ENCODE results near the gene CTTN. TPM values are rescaled to one million over a fixed set of nuclear protein-coding genes. Genes with fewer than 3 reads are reported as not detected.

CTTN gene
- total RNA-seq, 8 experiments from 2014 or later: 49.9 to 376 (median 120) TPM

GRCh38 chr11:70364745-70365543, 33.4 kb upstream of the CTTN start:
- 64 to 100% (median 91%) methylated on average over 2 to 16 of the region's 25 CpGs for WGBS, 10 experiments
- no peaks in the 10 kb centered on the region for H3K4me1 ChIP-seq (replicated peaks in 1 of 2)
- no peak overlapping the region for H3K4me3 ChIP-seq
- H3K27ac ChIP-seq: no peak overlapping the region
- peak in 1 of 8 experiments; percentile 35 for ATAC-seq (replicated peaks in 6 of 8)
- in situ Hi-C loops (cut with MboI; ENCODE audit: low pct_unique_long_range_greater_than_20kb in 2 of 9, low sequenced_read_pairs in 9 of 9, unreplicated experiment in 9 of 9): no loop called here

GRCh38 chr11:70365544-70365927, 32.8 kb upstream of the CTTN start:
- peak in 3 of 8 experiments; percentile 91 to 96 (median 94) for ATAC-seq (replicated peaks in 6 of 8)
- H3K4me1 ChIP-seq (replicated peaks in 1 of 2): no peaks in the 10 kb centered on the region
- H3K27ac ChIP-seq: no peak overlapping the region
- no peak overlapping the region for H3K4me3 ChIP-seq
- WGBS, 10 experiments: 0 to 100% (median 84%) methylated on average over 1 to 3 of the region's 3 CpGs; no CpG with 5 or more reads in 2 of the 10 experiments
- in situ Hi-C loops (cut with MboI; ENCODE audit: low pct_unique_long_range_greater_than_20kb in 2 of 9, low sequenced_read_pairs in 9 of 9, unreplicated experiment in 9 of 9): no loop called here

GRCh38 chr11:70367071-70367470, 31.3 kb upstream of the CTTN start:
- WGBS, 10 experiments: 90 to 100% (median 96%) methylated on average over 1 to 8 of the region's 8 CpGs; no CpG with 5 or more reads in 1 of the 10 experiments
- Histone ChIP-seq H3K27ac (no peak overlapping the region), H3K4me3 (no peak overlapping the region), H3K4me1 (replicated peaks in 1 of 2) (no peaks in the 10 kb centered on the region)
- no peak for ATAC-seq (replicated peaks in 6 of 8)
- in situ Hi-C loops (cut with MboI; ENCODE audit: low pct_unique_long_range_greater_than_20kb in 2 of 9, low sequenced_read_pairs in 9 of 9, unreplicated experiment in 9 of 9): no loop called here

DNA sequence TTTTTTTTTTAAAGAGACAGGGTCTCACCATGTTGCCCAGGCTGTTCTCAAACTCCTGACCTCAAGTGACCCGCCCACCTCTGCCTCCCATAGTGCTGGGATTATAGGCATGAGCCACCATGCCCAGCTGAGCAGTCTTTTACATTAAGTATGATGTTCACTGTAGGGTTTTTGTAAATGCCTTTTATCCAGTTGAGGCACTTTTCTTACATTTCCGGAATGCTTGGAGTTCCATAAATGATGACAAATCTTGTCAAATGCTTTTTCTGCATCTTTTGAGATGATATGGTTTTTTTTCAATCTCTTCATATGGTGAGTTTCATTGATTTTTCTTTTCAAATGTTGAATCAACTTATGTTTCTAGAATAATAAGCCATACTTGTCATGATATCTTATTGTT, 29.4 kb upstream of the CTTN start:
- no peaks in the 10 kb centered on the region for H3K4me1 ChIP-seq (replicated peaks in 1 of 2)
- ATAC-seq (replicated peaks in 6 of 8): no peak
- WGBS, 10 experiments: 86 to 100% (median 100%) methylated on average over 1 to 2 of the region's 2 CpGs; no CpG with 5 or more reads in 1 of the 10 experiments
- in situ Hi-C loops (cut with MboI; ENCODE audit: low pct_unique_long_range_greater_than_20kb in 2 of 9, low sequenced_read_pairs in 9 of 9, unreplicated experiment in 9 of 9): no loop called here
- no peak overlapping the region for H3K4me3 ChIP-seq
- H3K27ac ChIP-seq: no peak overlapping the region

DNA sequence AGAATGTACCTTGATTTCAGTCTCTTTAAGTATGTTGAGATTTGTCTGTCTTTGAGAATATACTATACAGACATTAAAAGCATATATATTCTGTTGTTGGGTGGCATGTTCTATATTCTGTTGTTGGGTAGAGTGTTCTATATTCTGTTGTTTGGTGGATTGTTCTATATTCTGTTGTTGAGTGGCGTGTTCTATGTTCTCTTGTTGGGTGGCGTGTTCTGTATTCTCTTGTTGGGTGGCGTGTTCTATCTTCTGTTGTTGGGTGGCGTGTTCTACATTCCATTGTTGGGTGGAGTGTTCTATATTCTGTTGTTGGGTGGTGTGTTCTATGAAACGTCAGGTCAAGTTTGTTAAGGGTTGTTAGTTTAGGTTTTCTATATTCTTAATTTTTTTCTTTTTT, 27.1 kb upstream of the CTTN start:
- WGBS, 10 experiments: 57 to 87% (median 70%) methylated on average over 4 to 5 of the region's 5 CpGs; no CpG with 5 or more reads in 2 of the 10 experiments
- in situ Hi-C loops (cut with MboI; ENCODE audit: low pct_unique_long_range_greater_than_20kb in 2 of 9, low sequenced_read_pairs in 9 of 9, unreplicated experiment in 9 of 9): no loop called here
- Histone ChIP-seq H3K4me1 (replicated peaks in 1 of 2) (no peaks in the 10 kb centered on the region), H3K27ac (no peak overlapping the region), H3K4me3 (no peak overlapping the region)
- peak in 3 of 8 experiments; percentile 47 to 97 (median 77) for ATAC-seq (replicated peaks in 6 of 8)

DNA sequence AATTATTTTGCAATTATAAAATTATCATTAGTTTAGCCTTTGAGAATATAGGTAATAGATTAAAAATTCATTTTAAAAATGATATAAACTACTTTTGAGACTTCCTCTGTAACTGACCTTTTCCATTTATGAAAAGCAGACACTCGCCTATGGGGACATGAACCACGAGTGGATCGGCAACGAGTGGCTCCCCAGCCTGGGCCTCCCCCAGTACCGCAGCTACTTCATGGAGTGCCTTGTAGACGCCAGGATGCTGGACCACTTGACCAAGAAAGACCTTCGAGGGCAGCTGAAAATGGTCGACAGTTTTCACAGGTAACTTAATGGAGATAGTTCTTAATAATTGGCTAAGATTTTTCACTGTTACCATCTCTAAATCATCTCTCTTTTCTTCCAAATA, 26.3 kb upstream of the CTTN start:
- 86 to 100% (median 93%) methylated on average over 1 to 8 of the region's 8 CpGs for WGBS, 10 experiments
- in situ Hi-C loops (cut with MboI; ENCODE audit: low pct_unique_long_range_greater_than_20kb in 2 of 9, low sequenced_read_pairs in 9 of 9, unreplicated experiment in 9 of 9): no loop called here

DNA sequence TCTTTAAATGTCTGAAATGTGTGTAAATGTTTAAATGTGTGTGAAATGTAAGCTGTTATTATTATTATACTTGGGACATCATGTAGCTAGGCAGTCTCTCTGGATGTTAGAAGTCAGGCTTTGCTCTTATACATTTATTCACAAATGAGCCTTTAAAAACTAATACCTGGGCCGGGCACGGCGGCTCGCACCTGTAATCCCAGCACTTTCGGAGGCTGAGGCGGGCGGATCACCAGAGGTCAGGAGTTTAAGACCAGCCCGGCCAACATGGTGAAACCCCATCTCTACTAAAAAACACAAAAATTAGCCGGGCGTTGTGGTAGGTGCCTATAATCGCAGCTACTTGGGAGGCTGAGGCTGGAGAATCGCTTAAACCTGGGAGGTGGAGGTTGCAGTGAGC, 21.7 kb upstream of the CTTN start:
- Histone ChIP-seq H3K4me3 (no peak overlapping the region), H3K4me1 (replicated peaks in 1 of 2) (no peaks in the 10 kb centered on the region), H3K27ac (no peak overlapping the region)
- ATAC-seq (replicated peaks in 6 of 8): no peak
- WGBS, 10 experiments: 91 to 100% (median 98%) methylated on average over 1 to 12 of the region's 12 CpGs; no CpG with 5 or more reads in 4 of the 10 experiments
- in situ Hi-C loops (cut with MboI; ENCODE audit: low pct_unique_long_range_greater_than_20kb in 2 of 9, low sequenced_read_pairs in 9 of 9, unreplicated experiment in 9 of 9): no loop called here

More for the DNA sequence above, 26.3 kb upstream of the CTTN start:
- Histone ChIP-seq H3K4me3 (no peak overlapping the region), H3K27ac (no peak overlapping the region), H3K4me1 (replicated peaks in 1 of 2) (no peaks in the 10 kb centered on the region)
- ATAC-seq (replicated peaks in 6 of 8): no peak

DNA sequence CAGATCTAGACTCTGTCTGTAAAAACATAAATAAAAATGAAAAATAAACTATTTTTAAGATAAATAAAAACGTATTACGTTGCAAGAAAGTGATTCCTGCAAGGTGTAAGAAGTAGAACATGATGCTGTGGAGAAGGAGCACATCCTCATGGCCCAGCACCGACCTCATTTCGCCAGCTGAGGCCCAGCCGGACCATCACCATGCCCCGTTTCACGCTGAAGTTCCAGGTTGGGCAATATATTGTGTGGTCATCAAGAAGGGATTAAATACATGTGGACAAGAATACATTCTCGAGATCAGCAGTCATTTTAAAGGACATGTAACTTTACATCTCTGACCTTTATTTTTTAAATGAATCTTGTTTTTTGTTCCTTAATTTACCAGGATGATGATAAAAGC, 20.7 kb upstream of the CTTN start:
- Histone ChIP-seq H3K4me1 (replicated peaks in 1 of 2) (peaks cover 5 to 6% of the 10 kb centered on the region in 2 donors), H3K4me3 (no peak overlapping the region), H3K27ac (no peak overlapping the region)
- 81 to 100% (median 95%) methylated on average over 2 to 8 of the region's 8 CpGs for WGBS, 10 experiments
- ATAC-seq (replicated peaks in 6 of 8): no peak
- in situ Hi-C loops (cut with MboI; ENCODE audit: low pct_unique_long_range_greater_than_20kb in 2 of 9, low sequenced_read_pairs in 9 of 9, unreplicated experiment in 9 of 9): no loop called here

GRCh38 chr11:70378506-70379134, 19.7 kb upstream of the CTTN start:
- no peak for ATAC-seq (replicated peaks in 6 of 8)
- Histone ChIP-seq H3K4me1 (replicated peaks in 1 of 2) (peaks cover 5 to 10% of the 10 kb centered on the region in 2 donors), H3K4me3 (no peak overlapping the region), H3K27ac (no peak overlapping the region)
- in situ Hi-C loops (cut with MboI; ENCODE audit: low pct_unique_long_range_greater_than_20kb in 2 of 9, low sequenced_read_pairs in 9 of 9, unreplicated experiment in 9 of 9): no loop called here
- WGBS, 10 experiments: 70 to 100% (median 93%) methylated on average over 1 to 7 of the region's 9 CpGs; no CpG with 5 or more reads in 3 of the 10 experiments

GRCh38 chr11:70381350-70381749, 17.0 kb upstream of the CTTN start:
- ATAC-seq (replicated peaks in 6 of 8): peak in 2 of 8 experiments; percentile 2 to 3
- Histone ChIP-seq H3K4me1 (replicated peaks in 1 of 2) (peaks cover 7 to 15% of the 10 kb centered on the region in 2 donors), H3K27ac (no peak overlapping the region), H3K4me3 (no peak overlapping the region)
- WGBS, 10 experiments: 83 to 100% (median 93%) methylated on average over 1 to 6 of the region's 8 CpGs; no CpG with 5 or more reads in 2 of the 10 experiments
- in situ Hi-C loops (cut with MboI; ENCODE audit: low pct_unique_long_range_greater_than_20kb in 2 of 9, low sequenced_read_pairs in 9 of 9, unreplicated experiment in 9 of 9): no loop called here

DNA sequence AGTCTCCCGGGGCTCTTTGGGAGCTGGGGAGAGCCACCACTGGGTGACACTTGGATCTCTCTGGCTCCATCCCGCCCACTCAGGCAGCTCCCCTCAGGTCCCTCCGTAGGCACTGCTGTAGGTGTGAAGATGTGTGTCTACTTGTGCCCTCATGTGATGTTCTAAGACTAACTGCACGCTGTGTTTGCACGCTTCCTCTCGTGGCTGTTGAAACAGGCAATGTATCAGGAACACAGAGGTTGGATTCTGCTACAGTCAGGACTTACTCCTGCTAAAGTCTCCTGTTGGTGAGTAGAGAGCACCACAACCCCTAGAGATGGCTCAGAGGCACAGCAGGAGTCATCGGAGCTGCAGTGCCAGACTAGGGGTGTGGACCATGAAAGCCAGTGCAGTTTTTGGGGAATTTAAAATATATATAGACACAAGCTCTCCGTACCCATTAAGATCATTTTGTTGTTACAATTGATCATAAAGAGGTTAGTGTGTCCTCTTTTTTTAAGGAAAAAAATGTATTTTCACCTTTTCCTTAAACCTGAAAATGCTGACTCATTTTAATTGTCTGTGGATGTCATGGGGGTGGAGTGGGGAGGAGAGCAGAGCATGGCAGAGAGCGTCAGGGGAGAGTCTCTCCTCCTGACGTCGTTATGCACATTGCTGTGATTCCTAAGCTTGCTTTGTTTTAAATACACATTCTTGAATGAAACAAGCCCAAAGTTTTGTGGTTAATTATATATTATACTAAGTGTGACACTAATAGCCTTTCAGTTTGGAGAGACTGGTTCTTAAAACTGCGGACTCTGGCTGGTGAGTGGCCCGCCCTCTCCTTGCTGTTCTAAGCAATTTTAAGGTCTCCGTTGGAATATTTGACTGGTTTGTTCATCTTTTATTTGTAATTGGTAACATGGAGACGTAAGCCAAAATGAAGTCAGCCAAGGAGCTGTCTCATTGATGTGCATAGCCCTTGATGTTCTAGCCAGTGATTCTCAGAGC, 16.2 kb upstream of the CTTN start:
- ATAC-seq (replicated peaks in 6 of 8): peak; percentile 70 to 95 (median 83)
- WGBS, 10 experiments: 17 to 85% (median 76%) methylated on average over 1 to 14 of the region's 15 CpGs; no CpG with 5 or more reads in 1 of the 10 experiments

GRCh38 chr11:70383664-70384565, 14.4 kb upstream of the CTTN start:
- Histone ChIP-seq H3K27ac (no peak overlapping the region), H3K4me1 (replicated peaks in 1 of 2) (peaks cover 7 to 15% of the 10 kb centered on the region in 2 donors), H3K4me3 (no peak overlapping the region)
- 60 to 100% (median 74%) methylated on average over 1 to 10 of the region's 11 CpGs for WGBS, 10 experiments
- no peak for ATAC-seq (replicated peaks in 6 of 8)
- in situ Hi-C loops (cut with MboI; ENCODE audit: low pct_unique_long_range_greater_than_20kb in 2 of 9, low sequenced_read_pairs in 9 of 9, unreplicated experiment in 9 of 9): no loop called here

More for the DNA sequence above, 16.2 kb upstream of the CTTN start:
- Histone ChIP-seq H3K27ac (no peak overlapping the region), H3K4me3 (no peak overlapping the region), H3K4me1 (replicated peaks in 1 of 2) (peaks cover 7 to 15% of the 10 kb centered on the region in 2 donors)
- in situ Hi-C loops (cut with MboI; ENCODE audit: low pct_unique_long_range_greater_than_20kb in 2 of 9, low sequenced_read_pairs in 9 of 9, unreplicated experiment in 9 of 9): no loop called here
